HG03378 (cell line): ENCODE measurements around the gene TLK2.

Source experiments
- ATAC-seq: cut with Tn5 transposase; IDR thresholded peaks from one replicate; pipeline ENCODE4 v1.9.1; 2021; ENCODE audit warnings: mild to moderate bottlenecking, moderate library complexity; ENCODE audit not compliant: unreplicated experiment

Gene TLK2

DNA sequence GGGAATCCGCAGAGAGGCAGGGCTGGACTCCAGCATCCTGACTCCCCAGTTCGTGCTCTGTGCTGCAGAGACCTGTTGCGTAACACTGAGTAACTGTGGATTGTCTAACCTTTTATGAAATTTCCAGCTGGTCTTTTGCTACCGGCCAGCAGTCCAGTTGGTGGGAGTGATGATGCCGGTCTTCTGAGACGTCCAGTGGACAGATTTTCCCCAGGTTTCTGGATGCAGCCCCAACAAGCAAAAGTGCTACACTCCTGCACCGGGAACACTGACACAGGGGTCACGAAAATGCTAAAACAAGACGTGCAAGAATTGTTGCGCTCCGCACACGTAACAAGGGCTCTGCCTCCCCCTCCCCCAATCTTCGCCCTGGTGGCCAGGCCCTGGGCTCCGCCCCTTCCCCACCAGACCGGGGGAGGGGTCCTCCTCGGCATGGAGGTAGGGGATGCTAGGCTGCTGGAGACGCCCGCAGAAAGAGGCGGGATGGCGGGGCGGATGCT, 148.1 kb downstream of the TLK2 start:
- no peak for ATAC-seq

DNA sequence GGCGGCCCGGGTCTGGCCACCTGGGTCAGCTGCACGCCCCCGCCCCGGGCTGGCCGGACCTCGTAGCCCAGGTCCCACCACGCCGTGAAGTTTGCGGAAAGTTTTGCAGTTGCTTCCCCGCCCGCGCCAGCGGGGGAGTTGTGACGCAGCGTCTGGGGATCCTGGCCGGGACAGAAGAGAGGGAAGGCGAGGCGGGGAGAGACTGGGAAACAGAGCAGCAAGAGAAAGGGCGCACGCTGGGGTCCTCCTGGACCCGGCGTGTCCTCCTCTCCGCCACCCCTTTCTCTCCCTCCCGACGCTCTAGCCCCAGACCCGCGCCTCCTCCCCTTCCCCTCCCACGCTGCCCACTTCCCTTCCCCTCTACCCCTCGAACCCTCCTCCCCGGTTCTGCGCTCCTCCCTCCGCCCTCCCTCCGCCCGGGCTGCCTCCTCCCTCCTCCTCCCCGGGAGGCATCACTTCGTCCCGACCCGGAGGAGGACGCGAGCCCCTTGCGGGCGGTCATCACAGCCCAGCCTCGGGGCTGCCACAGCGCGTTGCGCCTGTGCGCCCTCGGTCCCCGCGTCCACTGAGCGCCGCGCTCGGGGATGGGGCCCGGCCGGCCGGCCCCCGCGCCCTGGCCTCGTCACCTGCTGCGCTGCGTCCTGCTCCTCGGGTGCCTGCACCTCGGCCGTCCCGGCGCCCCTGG, 148.7 kb downstream of the TLK2 start, which contains the start of gene MRC2:
MRC2 (plus strand) TSS at position 452 of the 685 bp plus-strand sequence; CDS start at position 585, 133 bp downstream.
- ATAC-seq = no peak

DNA sequence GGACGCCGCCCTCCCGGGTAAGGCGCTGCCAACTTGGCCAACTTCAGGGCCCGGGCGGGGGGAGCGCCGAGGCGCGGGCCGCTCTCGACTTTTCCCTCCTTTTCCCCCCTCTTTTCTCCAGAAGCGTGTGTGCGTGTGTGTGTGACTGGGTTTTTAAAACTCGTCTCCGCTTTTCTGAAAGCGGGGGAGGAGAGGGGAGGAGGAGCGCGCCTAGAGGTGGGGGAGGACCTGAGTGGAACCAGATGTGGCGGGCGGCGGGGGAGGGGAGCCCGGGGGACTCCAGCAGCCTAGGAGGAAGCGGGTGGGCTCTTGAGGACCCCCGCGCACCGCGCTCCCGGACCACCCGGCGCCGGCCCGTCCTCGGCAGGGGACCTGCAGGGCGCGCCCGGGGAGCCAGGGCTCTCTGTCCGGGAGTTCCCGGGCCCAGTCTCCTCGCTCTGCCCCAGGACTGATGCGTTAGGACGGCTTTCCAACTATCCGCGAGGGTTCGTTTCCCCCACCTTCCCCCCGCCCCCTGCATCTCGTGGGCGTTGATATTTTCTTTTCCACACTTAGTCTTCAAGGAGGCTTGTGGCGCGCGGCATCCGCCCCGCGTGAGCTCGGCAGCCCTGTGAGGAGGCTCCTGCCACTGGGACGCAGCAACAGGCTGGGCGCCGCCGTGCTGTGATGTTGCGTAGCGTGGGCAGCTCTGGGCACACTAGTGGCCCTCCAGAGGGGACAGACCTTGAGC, 149.4 kb downstream of the TLK2 start:
- ATAC-seq = no peak

DNA sequence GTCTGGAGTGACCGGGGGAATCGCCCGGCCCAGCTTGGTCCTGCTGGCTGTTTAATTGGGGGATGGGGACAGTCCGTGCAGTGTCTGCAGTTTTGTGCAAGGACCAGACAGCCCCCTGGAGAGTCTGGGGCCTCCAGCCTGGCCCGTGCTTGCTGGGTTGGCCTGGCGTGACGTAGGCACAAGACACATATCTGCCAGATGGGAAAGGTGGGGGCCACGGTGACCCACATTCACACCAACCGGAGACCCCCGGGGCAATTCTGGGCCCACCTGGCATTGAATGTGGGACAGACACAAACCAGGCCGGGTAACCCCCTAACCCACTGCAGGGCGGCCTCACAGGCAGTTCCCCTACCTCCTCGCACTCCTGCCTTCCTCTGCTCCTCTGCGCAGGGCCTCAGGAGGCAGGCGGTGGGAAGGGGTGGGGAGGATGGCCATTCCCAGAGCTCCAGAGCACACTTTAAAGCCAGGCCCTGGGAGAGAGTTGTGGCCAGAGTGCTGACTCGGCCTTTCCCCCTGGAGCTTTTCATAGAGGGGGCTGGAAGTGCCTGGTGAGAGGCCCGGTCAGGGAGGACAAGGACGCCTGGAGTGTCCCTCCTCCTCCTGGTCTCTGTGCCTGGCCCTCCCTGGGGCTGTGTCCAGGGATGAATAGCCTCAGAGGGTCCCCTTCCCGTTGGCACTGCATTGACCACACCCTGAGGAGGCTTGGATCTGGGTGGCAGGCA, 150.4 kb downstream of the TLK2 start:
- ATAC-seq = no peak

DNA sequence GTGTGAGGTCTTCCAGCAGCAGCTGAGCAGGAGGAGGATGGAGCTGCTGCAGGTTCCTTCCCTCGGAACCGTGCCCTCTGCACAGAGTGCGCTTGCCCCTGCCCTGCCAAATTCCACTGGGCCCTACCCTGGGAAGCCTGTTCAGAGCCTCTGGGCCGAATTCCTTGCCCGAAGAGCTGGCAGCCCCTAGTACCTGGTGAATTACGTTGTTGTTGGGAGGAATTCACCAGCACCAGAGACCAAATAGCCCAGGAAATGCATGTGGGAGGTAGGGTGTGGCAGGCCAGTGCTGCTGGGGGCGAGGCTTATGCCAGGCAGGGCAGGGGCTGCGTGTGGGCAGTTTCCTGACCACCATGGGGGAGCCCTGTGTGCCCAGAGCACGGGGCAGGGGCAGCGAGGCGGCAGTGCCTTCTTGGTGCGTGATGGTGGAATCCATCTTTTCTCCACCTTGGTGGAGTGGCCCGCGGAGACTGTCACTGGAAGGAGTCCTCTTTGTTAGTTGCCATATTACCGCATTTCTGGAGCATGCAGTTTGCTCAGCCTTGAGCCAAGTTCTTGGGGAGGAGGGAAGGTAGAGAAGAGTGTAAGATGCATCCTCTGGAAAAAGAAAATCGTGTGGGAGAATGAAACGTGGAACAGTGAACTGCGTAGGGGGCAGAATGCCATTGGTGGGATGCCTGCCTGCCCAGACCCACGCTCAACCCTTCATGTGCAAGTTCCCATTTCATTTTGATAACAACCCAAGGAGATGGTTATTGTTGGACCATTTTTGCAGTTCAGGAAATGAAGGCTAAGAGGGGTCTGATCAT, 151.1 kb downstream of the TLK2 start:
- ATAC-seq = no peak

DNA sequence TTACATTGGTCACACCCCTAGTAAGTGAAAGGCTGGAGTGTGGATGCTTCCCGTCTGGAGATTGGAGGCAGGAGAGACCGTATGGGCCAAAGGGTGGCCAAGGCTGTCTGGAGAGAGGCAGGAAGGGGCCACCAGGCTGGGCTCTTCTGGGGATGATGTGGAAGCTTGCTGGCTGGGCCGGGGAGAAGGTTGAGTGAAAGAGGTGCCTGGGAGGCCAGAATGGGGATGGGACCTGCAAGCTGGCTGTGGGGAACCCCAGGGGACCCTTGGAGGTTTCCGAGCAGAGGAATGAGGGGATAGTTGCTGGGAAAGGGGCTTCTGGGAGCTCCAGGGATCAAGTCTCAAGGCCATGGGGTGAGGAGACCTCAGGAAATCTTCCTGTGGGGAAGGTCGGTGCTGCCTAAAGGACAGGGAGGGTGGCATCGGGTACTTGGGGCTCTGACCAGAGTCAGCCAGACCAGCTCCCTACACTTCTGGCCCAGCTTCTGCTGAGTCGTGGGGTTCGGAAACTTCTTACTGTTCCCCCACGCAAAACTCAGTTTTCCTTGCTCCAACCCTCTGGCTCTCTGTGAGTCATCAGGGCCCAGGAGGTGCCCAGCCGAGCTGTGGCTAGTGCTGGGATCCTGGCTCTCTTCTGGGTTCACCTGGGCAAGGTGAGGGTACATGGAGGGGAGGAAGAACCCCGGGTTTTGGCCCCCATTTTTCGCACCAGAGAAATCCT, 151.9 kb downstream of the TLK2 start:
- ATAC-seq = no peak

DNA sequence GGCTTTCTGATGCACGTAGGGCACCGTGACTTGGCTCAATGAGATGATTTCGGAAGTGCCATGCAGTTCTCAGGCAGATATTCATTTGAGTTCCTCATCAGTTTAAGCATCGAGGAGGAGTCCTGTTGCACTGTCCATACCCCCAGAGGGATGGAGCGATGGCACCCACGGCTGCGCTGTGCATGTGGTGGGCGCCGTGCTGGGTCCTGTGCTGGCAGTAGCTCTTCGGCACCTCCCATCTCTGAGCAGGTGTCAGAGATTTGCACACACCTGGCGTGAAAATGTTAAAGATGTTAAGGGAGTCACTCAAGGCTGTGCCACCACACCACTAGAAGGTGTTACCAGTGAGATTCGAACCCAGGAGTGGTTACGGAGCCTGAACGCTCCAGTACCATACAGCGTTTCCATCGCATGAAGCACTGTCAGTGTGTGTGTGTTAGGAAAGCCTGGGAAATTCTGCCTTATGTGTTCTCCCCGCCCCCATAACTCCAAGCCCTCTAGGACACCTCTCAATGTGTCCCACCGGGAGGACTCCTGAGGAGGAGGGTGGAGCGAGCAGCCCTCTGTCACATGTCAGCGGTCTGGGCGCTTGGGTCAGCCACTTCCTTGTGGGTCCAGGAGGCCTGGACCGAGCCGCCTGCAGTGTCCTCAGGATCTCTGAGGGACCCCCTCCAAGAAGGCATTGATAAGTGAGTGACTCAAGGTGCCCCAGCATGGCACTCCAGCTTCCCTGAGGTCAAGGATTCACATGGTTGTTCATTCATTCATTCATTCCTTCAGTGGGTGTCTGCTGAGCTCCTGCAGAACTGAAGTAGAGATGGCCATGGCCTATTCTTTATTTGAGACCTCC, 152.7 kb downstream of the TLK2 start:
- ATAC-seq = no peak

DNA sequence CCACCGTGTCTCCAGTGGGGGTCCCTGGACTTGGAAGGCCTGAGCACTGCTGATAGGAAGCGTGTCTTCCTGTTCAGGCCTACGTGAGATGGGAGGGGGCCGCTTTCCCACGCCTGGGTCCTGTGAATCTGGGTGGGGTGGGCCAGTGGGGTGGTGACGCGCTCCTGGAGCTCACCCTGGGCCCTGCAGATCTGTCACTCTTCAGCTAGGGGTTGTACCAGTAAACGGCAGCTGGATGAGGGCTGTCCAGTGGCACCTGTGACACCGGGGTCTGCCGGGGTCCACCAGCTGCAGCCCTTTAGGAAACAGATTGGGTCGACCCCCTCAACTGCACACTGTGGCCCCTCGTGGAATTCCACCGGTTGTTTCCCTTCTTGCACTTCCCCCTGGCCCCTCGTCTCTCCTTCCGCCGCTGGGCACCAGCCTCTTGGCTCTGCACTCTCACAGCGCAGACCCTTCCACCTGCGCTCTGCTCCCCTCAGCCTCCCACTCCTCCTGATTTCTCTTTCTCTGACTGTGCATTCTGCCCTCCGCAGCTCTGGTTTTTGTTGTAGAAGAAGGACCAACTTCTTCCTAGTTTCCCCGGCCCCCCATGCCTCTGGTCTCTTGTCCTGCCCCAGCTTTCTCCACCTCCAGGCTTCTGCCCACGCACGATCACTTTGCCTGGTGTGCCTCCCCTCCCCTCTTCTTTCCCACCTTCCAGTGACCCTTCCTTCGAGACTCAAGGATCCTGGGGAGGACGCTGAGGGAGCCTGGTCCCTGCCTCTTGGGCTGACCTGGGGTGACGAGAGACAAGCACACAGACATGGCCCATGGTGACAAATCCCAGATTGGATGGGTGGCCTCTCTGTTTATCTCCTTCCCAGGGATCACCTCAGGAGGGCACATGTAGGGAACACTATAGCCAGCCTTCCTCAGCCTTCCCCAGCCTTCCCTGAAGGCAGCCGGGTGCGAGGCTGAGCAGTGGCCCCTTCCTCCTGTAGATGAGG, 153.6 kb downstream of the TLK2 start:
- no peak for ATAC-seq

DNA sequence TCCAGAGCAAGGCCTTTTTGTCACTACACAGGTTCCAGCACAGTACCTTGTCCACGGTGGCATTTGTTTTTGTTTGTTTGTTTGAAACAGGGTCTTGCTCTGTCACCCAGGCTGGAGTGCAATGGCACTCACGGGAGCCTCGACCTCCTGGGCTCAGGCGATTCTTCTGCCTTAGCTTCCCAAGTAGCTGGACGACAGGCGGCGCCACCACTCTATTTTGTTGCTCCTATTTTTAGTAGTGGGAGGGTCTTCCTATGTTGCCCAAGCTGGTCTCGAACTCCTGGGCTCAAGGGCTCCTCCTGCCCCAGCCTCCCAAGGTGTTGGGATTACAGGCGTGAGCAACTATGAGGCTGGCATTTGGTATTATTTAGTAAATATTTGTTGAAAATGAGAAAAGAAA, 159.2 kb downstream of the TLK2 start:
- no peak for ATAC-seq

DNA sequence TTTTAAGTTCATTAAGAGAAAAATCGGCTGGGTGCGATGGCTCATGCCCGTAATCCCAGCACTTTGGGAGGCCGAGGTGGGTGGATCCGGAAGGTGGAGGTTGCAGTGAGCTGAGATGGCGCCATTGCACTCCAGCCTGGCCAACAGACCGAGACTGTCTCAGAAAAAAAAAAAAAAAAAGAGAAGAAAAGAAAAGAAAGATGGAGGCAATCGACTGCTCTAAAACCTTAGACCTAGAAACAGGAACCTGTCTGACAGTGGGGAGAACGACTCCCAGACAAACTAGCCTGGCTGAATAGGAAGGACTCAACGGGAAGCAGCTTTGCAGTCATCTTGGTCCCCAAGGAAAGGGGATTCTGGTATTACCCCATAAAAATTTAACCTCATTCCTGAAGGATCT, 162.5 kb downstream of the TLK2 start:
- no peak for ATAC-seq

DNA sequence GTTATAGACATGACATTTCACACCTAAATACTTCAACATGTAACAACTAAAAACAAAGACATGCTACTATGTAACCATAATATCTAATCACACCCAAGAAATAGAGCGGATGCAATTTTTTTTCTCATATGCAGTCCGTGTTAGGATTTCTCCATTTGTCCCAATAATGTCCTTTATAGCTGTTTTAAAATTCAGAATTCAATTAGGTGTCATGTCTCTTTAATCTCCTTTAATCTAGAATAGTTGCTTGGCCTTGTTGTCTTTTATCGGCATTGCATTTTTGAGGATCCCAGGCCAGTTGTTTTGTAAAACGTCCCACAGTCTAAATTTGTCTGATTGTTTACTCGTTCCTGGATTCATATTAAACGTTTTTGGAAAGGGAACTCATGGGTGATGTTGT, 163.3 kb downstream of the TLK2 start:
- no peak for ATAC-seq

DNA sequence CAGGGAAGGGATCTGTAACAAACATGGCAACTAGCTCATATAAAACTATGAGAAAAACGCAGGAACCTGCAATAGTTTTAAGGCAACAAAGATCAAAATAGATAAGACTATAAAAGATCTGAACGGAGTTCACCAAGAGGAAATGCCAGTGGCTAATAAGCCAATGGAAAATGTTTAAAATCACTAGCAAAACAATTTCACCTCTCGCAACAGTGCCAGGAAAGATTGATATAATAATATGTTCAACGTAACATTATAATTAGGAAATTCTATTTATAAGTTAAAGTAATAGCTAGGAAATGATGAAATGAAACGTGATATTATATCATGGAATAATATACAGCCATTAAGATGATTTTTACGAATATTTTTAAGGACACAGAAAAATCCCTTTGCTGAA, 164.9 kb downstream of the TLK2 start:
- no peak for ATAC-seq

DNA sequence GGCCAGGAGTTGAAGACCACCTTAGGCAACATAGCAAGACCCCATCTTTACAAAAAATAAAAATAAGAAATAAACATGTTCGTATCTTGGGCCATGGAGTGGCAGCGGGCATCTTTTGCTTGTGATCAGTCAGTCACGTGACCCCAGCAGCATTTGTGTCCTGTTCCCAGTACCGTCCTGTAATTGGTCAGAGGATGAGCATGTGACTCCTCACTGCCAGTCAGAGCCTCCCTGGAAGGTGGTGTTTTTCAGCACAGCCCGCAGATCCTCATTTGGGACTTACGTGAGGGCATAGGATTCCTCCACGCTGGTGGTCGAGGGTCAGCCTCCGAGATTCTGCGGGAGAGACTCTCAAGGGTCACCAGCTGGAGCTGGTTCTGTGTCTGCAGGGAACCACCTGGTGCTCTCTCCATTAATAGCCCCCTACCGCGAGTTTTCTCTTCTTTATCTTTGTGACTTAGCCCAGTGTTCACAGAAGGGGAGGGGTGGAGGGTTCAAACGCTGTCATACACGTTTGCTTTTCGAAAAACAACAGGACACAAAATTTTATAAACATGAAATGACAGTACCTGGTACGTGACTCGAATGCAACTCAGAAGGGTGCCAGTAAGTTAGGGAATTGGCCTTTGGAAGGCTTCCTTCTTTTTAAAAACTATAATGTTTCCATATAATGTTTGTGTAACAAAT, 166.0 kb downstream of the TLK2 start:
- ATAC-seq = no peak

DNA sequence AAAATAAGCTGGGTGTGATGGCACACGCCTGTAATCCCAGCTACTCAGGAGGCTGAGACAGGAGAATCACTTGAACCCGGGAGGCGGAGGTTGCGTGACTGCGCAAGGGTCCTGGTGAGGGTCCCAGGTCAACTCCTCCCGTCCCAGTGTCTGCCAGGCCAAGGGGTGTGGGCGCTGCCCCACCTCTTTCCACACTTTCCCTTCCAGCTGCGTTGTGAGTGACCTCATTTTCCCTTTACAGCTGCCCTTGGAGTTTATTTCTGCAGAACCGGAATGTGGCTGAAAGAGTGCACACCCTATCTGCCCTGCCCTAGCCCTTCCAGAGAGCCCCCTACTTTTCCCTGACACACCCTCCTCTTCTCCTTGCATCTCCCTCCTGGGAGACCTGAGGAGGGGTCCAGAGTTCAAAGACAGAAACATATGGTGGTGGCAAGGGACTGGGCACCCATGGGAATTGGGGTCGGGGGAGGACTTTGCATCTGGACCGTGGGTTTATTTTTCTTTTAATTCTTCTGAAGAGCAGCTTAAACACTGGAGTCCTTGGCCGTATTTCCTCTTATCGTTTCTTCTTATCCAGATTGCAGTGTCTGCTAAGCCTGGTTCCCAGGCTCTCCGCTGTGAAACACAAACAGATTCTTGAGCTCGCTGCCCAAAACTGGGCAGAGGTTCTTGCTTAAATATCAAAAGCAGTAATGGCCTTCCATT, 169.8 kb downstream of the TLK2 start:
- ATAC-seq = no peak

DNA sequence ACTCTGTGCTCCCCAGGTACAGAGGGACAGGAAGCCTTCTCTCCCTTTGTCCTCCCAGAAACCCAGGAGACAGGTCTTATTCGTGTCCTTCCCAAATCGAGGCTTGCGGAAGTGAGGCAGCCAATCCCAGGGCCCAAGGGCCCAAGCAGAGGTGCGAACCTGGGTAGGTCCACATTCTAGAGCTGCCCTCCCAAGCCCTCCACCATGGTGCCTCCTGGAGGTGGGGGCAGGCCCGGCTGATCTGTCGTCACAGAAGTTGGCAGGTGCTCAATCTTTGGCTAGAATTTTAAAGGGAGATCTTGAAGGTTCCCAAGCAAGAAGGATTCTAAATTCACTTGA, 170.3 kb downstream of the TLK2 start:
- ATAC-seq = no peak

DNA sequence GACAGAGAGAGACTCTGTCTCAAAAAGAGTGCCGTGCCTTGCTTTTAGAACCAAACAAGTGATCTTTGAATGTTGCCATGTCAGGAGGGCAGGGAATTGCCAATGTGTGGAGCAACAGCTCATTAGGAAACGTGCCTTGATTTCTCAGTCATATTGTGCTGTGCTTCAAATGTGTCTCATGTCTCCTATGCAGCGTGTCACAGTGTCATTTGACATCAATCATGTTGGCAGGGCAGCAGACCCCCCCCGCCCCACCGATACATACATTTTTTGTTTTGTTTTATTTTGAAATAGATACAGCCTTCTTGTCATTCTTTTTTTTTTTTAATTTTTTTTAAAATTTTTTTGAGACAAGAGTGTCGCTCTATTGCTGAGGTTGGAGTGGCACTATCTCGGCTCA, 170.9 kb downstream of the TLK2 start:
- no peak for ATAC-seq

DNA sequence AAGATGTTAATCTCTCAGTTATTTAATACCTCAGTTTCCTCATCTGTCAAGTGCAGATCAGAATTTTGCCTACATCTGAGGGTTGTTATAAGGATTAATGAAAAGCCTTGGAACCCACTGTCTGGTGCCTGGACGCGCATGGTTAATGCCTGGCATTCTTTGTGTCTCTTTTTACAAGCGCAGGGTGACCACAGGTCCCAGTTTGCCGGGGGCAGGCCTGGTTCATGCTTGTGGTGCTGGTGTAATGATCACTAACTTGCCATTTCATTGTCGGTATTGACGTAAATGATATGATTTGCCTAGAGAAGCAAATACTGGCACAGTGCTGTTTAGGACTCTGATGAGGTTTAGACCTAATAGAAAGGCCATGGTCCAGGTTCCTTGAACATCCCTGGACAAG, 172.0 kb downstream of the TLK2 start:
- no peak for ATAC-seq
